ENCODE results near the gene CELA3B. TPM values are rescaled to one million over a fixed set of nuclear protein-coding genes. Genes with fewer than 3 reads are reported as not detected.
"Not testable (repeated sequence)": the region's sequence is repeated elsewhere in the genome, so short reads cannot be mapped to it uniquely, and the experiment has no call there.

CELA3B gene
- total RNA-seq = not detected
- long read RNA-seq = 0 reads

- H3K4me1 ChIP-seq; H3K9me3 ChIP-seq; intact Hi-C loops (cut with DNase I); H3K4me3 ChIP-seq; DNase-seq; ATAC-seq; H3K27ac ChIP-seq; H3K36me3 ChIP-seq; H3K27me3 ChIP-seq: not testable (repeated sequence)
Observed at GRCh38 chr1:21976703-21977239, at the start of gene CELA3B. CELA3B (plus strand) TSS chr1:21977022; CDS start chr1:21977040, 18 bp downstream.

- Histone ChIP-seq H3K4me3 (no peak overlapping the region), H3K27ac (peak overlapping the region; percentile 79), H3K4me1 (peaks cover 81% of the 10 kb centered on the region), H3K9me3 (no peaks in the 10 kb centered on the region), H3K36me3 (no peaks in the 10 kb centered on the region), H3K27me3 (no peaks in the 10 kb centered on the region)
- no peak for TF ChIP-seq CTCF (IDR thresholded peaks at IDR 0.05)
- ATAC-seq (peak; percentile 23), DNase-seq (no peak)
- intact Hi-C loops (cut with DNase I) = no loop called here
Observed at GRCh38 chr1:21927533-21928237, 49.1 kb upstream of the CELA3B start.

GRCh38 chr1:21930080-21930571 is 46.7 kb upstream of the CELA3B start:
- H3K36me3 ChIP-seq = no peaks in the 10 kb centered on the region
- H3K4me1 ChIP-seq = peaks cover 81% of the 10 kb centered on the region
- no peaks in the 10 kb centered on the region for H3K27me3 ChIP-seq
- H3K4me3 ChIP-seq = no peak overlapping the region
- no peaks in the 10 kb centered on the region for H3K9me3 ChIP-seq
- TF ChIP-seq CTCF (IDR thresholded peaks at IDR 0.05) = no peak
- intact Hi-C loops (cut with DNase I) = no loop called here
- DNase-seq = no peak
- ATAC-seq = no peak
- H3K27ac ChIP-seq = peak overlapping the region; percentile 80

- TF ChIP-seq CTCF (IDR thresholded peaks at IDR 0.05) = no peak
- Histone ChIP-seq H3K27ac (peak overlapping the region; percentile 80), H3K4me3 (no peak overlapping the region), H3K9me3 (no peaks in the 10 kb centered on the region), H3K4me1 (peaks cover 80% of the 10 kb centered on the region), H3K36me3 (no peaks in the 10 kb centered on the region), H3K27me3 (no peaks in the 10 kb centered on the region)
- ATAC-seq (no peak), DNase-seq (no peak)
- intact Hi-C loops (cut with DNase I) = no loop called here
Observed at GRCh38 chr1:21930629-21931170, 46.1 kb upstream of the CELA3B start.

GRCh38 chr1:21931171-21932093 is 45.4 kb upstream of the CELA3B start:
- Histone ChIP-seq H3K4me1 (peaks cover 73% of the 10 kb centered on the region), H3K36me3 (no peaks in the 10 kb centered on the region), H3K27me3 (no peaks in the 10 kb centered on the region), H3K9me3 (no peaks in the 10 kb centered on the region), H3K27ac (peak overlapping the region; percentile 80), H3K4me3 (no peak overlapping the region)
- ATAC-seq (peak; percentile 81), DNase-seq (peak; percentile 89)
- TF ChIP-seq CTCF (IDR thresholded peaks at IDR 0.05) = no peak
- intact Hi-C loops (cut with DNase I) = no loop called here

All from upper lobe of right lung (tissue), 1 donor.